Dermis microvascular lymphatic vessel endothelial cell (primary cell): ENCODE measurements around the gene ARFGEF2. TPM values are rescaled to one million over a fixed set of nuclear protein-coding genes. Genes with fewer than 3 reads are reported as not detected.
"Not testable (repeated sequence)": the region's sequence is repeated elsewhere in the genome, so short reads cannot be mapped to it uniquely, and the experiment has no call there.

Source experiments
- DNase-seq, 2 donors: peaks; one replicate each; pipeline versions ENCODE4 v3.0.0 to v3.0.0-alpha.2; 2010; ENCODE audit warnings: low read depth in 2 of 2
- total RNA-seq: library from RNA; depleted of rRNA; stranded (reverse); fragments of >200 nt; gene quantifications from 2 replicates; pipeline ENCODE4 v1.2.1, GENCODE V29; 2014

The ARFGEF2 gene
- total RNA-seq, 1 donor from 2014 or later = 45.2 TPM

DNA sequence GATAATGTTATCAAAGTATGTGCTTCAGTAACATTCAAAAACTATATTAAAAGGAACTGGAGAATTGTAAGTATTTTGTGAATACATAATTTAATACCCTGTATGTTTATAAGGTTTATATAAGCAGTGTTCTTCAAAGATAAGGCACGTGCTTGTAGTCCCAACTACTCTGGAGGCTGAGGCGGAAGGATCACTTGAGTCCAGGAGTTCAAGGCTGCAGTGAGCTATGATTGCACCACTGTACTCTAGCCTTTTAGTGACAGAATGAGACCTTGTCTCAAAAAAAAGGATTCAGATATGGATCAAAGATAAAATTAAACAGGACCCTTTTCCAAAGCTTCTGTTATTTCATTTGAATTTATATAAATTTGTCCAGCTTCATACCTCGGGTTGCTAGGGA, 141.8 kb downstream of the ARFGEF2 start:
- DNase-seq = no peak

DNA sequence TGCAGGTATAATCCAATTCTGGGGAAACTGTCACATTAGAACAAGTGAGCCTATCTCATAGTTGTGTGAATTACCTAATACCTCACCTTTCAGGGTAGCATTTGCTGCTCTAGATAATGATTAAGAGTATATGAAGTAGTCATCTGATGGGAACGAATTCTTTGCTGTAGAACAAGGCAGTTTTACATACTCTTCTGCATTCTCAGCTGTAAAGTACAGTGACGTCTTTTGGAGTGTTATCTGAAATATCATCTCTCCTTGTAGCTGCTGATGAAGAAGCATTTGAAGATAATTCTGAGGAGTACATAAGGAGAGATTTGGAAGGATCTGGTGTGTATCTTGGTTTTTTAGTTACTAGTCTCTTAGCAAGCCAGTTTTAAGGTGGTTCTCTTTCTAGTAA, 153.0 kb downstream of the ARFGEF2 start:
- DNase-seq = no peak

DNA sequence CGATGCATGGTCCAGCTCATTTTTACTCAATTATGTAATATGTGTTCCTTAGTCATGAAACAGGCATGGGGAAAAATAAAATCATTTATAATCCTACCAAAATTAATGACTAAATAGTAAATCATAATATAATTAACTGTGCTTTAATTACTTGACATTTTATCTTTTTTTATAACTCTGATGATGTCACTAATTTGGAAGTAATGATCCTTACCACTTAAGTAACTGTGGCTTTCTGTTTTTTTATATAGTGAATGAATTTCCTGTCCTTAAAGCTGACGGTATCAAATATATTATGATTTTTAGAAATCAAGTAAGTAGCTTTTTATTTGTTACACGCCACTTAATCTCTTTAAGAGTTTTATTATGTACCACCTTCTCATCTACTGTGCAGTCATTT, 156.8 kb downstream of the ARFGEF2 start:
- no peak for DNase-seq

DNA sequence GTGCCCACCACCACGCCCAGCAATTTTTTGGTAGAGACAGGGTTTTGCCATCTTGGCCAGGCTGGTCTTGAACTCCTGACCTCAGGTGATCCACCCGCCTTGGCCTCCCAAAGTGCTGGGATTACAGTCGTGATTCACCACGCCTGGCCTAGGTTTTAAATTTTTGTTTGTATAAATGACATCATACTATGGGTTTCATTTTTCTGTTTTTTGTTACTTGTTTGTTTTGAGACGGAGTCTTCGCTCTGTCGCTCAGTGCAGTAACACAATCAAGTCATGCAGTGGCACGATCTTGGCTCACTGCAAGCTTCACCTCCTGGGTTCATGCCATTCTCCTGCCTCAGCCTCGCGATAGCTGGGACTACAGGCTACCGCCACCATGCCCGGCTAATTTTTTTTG, 160.8 kb downstream of the ARFGEF2 start:
- DNase-seq = not testable (repeated sequence)

Other genes with a start within 250 kb of the ARFGEF2 start
- gene PREX1, start 93.7 kb upstream of the ARFGEF2 start, total RNA-seq = 30.7 and 36.1 TPM in 2 replicates
- gene CSE1L, start 124.6 kb downstream of the ARFGEF2 start, total RNA-seq = 55.9 and 82.3 TPM in 2 replicates